GM12878 (cell line): ENCODE measurements around the gene PPM1A. TPM values are rescaled to one million over a fixed set of nuclear protein-coding genes. Genes with fewer than 3 reads are reported as not detected.
A peak's percentile ranks its signal among the peaks of the same experiment; 100 is the strongest.

Experiments used
- ATAC-seq: fragments of 200-7000 bp; cut with Tn5 transposase; 3 replicates; pipeline ENCODE4 v1.9.1; 2020; ENCODE audit warnings: mild to moderate bottlenecking, moderate library complexity
- BruUV-seq: library from RNA; stranded (reverse); fragments of 400-500 nt; replicated peaks from 2 replicates; lab custom pipeline; 2021; lab: Mats Ljungman, UMichigan
- CTCF ChIA-PET: fragments of 300-600 bp; sonication (Branson Sonifier 250); formaldehyde crosslinking; extraction: SDS; loops from one replicate; lab custom pipeline; 2021; ENCODE audit warnings: inconsistent platforms; lab: Yijun Ruan, JAX
- POLR2A ChIA-PET: fragments of 350-600 bp; formaldehyde crosslinking; extraction: SDS; loops from one replicate; lab custom pipeline; 2021; ENCODE audit warnings: inconsistent platforms; lab: Charles Lee
- RAD21 ChIA-PET: fragments of 300-600 bp; sonication (Branson Sonifier 250); formaldehyde crosslinking; loops from one replicate; lab custom pipeline; 2023; ENCODE audit warnings: antibody characterized with exemption; ENCODE audit not compliant: unreplicated experiment; lab: Charles Lee
- SMC1A ChIA-PET: fragments of 300-600 bp; sonication (Branson Sonifier 250); formaldehyde crosslinking; loops from one replicate; lab custom pipeline; 2023; ENCODE audit not compliant: unreplicated experiment, uncharacterized antibody; lab: Charles Lee
- DNase-seq: peaks from one replicate; pipeline ENCODE4 v3.0.0-alpha.2; 2011; ENCODE audit warnings: low read depth, low spot score
- FAIRE-seq: peaks from 3 replicates; lab custom pipeline; 2011; peaks lifted over from hg19 to GRCh38; lab: Jason Lieb, UNC
- H2AFZ ChIP-seq: 2 replicates; pipeline ENCODE4 v1.6.0; 2011; ENCODE audit warnings: low read depth, low read length, control low read depth; ENCODE audit not compliant: control insufficient read depth
- H3K27ac ChIP-seq: 2 replicates; pipeline ENCODE4 v1.5.1; 2011; ENCODE audit warnings: control low read depth; ENCODE audit not compliant: control insufficient read depth, insufficient read depth
- H3K27me3 ChIP-seq, 2 experiments: replicated peaks in 1 of 2; 2 replicates each; pipeline versions ENCODE4 v1.6.0 to v1.6.1; 2011; ENCODE audit warnings: low read length in 1 of 2; ENCODE audit not compliant: control insufficient read depth in 2 of 2, insufficient read depth in 2 of 2
- H3K36me3 ChIP-seq, 2 experiments: 2 replicates each; pipeline ENCODE4 v1.5.1; 2011; ENCODE audit warnings: low read length in 1 of 2; ENCODE audit not compliant: control insufficient read depth in 2 of 2, insufficient read depth in 2 of 2
- H3K4me1 ChIP-seq: 2 replicates; pipeline ENCODE4 v1.6.1; 2011; ENCODE audit warnings: mild to moderate bottlenecking, low read length, moderate library complexity, mixed read lengths; ENCODE audit not compliant: control insufficient read depth, insufficient read depth
- H3K4me2 ChIP-seq: 2 replicates; pipeline ENCODE4 v1.6.0; 2011; ENCODE audit warnings: control low read depth; ENCODE audit not compliant: control insufficient read depth, insufficient read depth
- H3K4me3 ChIP-seq: fragments of 200-600 bp; sonication (generic); 2 replicates; pipeline ENCODE4 v1.5.1; 2016
- H3K79me2 ChIP-seq: 2 replicates; pipeline ENCODE4 v1.6.0; 2011; ENCODE audit warnings: low read length; ENCODE audit not compliant: control insufficient read depth, insufficient read depth
- H3K9ac ChIP-seq: 2 replicates; pipeline ENCODE4 v1.8.0; 2011; ENCODE audit warnings: low read length, control low read depth, mixed read lengths; ENCODE audit not compliant: control insufficient read depth, insufficient read depth
- H3K9me3 ChIP-seq: replicated peaks from 3 replicates; pipeline ENCODE4 v1.5.1; 2011; ENCODE audit warnings: mild to moderate bottlenecking, low read length; ENCODE audit not compliant: control insufficient read depth, insufficient read depth
- H4K20me1 ChIP-seq: 2 replicates; pipeline ENCODE4 v1.6.0; 2011; ENCODE audit not compliant: control insufficient read depth, insufficient read depth
- CBX5 ChIP-seq: sonication (generic); IDR thresholded peaks from 2 replicates; pipeline ENCODE4 v1.6.1; 2016; ENCODE audit warnings: low read depth, moderate library complexity, mild to moderate bottlenecking, inconsistent platforms
- DPF2 ChIP-seq: fragments of 450-650 bp; IDR thresholded peaks from 2 replicates; pipeline ENCODE4 v1.6.1; 2017; ENCODE audit warnings: mild to moderate bottlenecking
- FOXK2 ChIP-seq: fragments of 450-650 bp; IDR thresholded peaks from 2 replicates; pipeline ENCODE4 v1.6.1; 2017; ENCODE audit warnings: mild to moderate bottlenecking, moderate library complexity
- KDM1A ChIP-seq: fragments of 200-600 bp; sonication (generic); IDR thresholded peaks from 2 replicates; pipeline ENCODE4 v1.6.1; 2016; ENCODE audit warnings: borderline replicate concordance
- LARP7 ChIP-seq: fragments of 450-650 bp; IDR thresholded peaks from 2 replicates; pipeline ENCODE4 v1.6.1; 2017; ENCODE audit warnings: mild to moderate bottlenecking
- MTA2 ChIP-seq: fragments of 450-650 bp; IDR thresholded peaks from 2 replicates; pipeline ENCODE4 v1.6.1; 2016; ENCODE audit warnings: low read depth, mild to moderate bottlenecking, moderate library complexity
- MTA3 ChIP-seq: IDR thresholded peaks from 2 replicates; pipeline ENCODE4 v1.6.1; 2012; ENCODE audit warnings: low read length, inconsistent platforms, borderline replicate concordance
- NKRF ChIP-seq: fragments of 450-650 bp; conservative IDR thresholded peaks from 2 replicates; pipeline ENCODE4 v1.6.1; 2017; ENCODE audit warnings: mild to moderate bottlenecking, moderate library complexity
- RELB ChIP-seq: fragments of 450-650 bp; IDR thresholded peaks from 2 replicates; pipeline ENCODE4 v1.6.1; 2017; ENCODE audit warnings: low read depth, mild to moderate bottlenecking, moderate library complexity
- RUNX3 ChIP-seq: IDR thresholded peaks from 2 replicates; pipeline ENCODE4 v1.6.1; 2012; ENCODE audit warnings: low read length, inconsistent platforms
- TAF1 ChIP-seq: IDR thresholded peaks from 2 replicates; pipeline ENCODE4 v1.6.1; 2011; ENCODE audit warnings: mild to moderate bottlenecking, low read depth, low read length, borderline replicate concordance
- TCF12 ChIP-seq: IDR thresholded peaks from 2 replicates; pipeline ENCODE4 v1.6.1; 2011; ENCODE audit warnings: low read depth, mild to moderate bottlenecking, low read length
- ZNF217 ChIP-seq: fragments of 450-650 bp; IDR thresholded peaks from 2 replicates; pipeline ENCODE4 v1.6.1; 2017; ENCODE audit warnings: antibody characterized with exemption, mild to moderate bottlenecking
- ZNF622 ChIP-seq: fragments of 450-650 bp; IDR thresholded peaks from 2 replicates; pipeline ENCODE4 v1.6.1; 2017; ENCODE audit warnings: mild to moderate bottlenecking, inconsistent platforms
- ZNF687 ChIP-seq: fragments of 450-650 bp; IDR thresholded peaks from 2 replicates; pipeline ENCODE4 v1.6.1; 2017; ENCODE audit warnings: mild to moderate bottlenecking, moderate library complexity
- whole genome bisulfite sequencing: methylation state at CpG from one replicate; pipeline ENCODE4 v1.1.6; 2016; ENCODE audit warnings: low lambda C conversion rate; ENCODE audit not compliant: insufficient replicate concordance, insufficient coverage; ENCODE audit errors: missing lambda C conversion rate; 5-methylcytosine and 5-hydroxymethylcytosine counted together
- in situ Hi-C: fragments of 300-500 bp; cut with MboI; formaldehyde crosslinking; loops from 9 replicates; pipeline ENCODE4 v1.14.3; 2018; ENCODE audit warnings: mixed read lengths
- intact Hi-C: fragments of 100-400 bp; cut with micrococcal nuclease; formaldehyde crosslinking; loops from one replicate; pipeline ENCODE4 v1.14.2; 2022; ENCODE audit not compliant: unreplicated experiment
- polyA plus RNA-seq, 11 experiments: library from polyadenylated mRNA; depleted of rRNA in 4 of 11; unstranded in 6 of 11; stranded (reverse) in 5 of 11; fragments of >200 nt; fragmentation: Nextera tagmentation in 4 of 11; fragmentation: Illumina TruSeq in 1 of 11; extraction: Ambion mirVana in 4 of 11; extraction: Trizol in 1 of 11; gene quantifications; 1 replicate in 1 of 11; 2 replicates in 10 of 11; pipeline versions ENCODE4 v1.2.1 to v1.2.3, GENCODE V29; 2011 to 2016; ENCODE audit warnings: inconsistent platforms in 2 of 11, missing spikeins in 2 of 11, low read depth in 1 of 11
- total RNA-seq, 4 experiments: library from RNA; depleted of rRNA in 3 of 4; stranded (reverse); fragments of >200 nt in 3 of 4; fragmentation: Illumina TruSeq in 1 of 4; extraction: Trizol in 1 of 4; gene quantifications; 2 replicates each; pipeline versions ENCODE4 v1.2.1 to v1.2.3, GENCODE V29; 2013 to 2021

Gene PPM1A
- total and polyA plus RNA-seq, 10 of the 15 experiments (the other 5 are each of a cell fraction or from before 2014, with no cell fraction given) = 16.8 to 124 (median 47.0) TPM

- Histone ChIP-seq H3K9ac (no peak overlapping the region), H3K9me3 (0 out of 3 replicates have a peak, but pooled peaks cover 2% of the 10 kb centered on the region), H3K27ac (peak overlapping the region; percentile 49), H3K36me3 (no peaks in the 10 kb centered on the region), H3K27me3 (no peaks in the 10 kb centered on the region), H3K4me2 (peak overlapping the region; percentile 11; the same call in 1 of the 2 replicates), H3K4me1 (peaks cover 28% of the 10 kb centered on the region), H3K4me3 (no peak overlapping the region), H2AFZ (no peak overlapping the region), H3K79me2 (no peaks in the 10 kb centered on the region), H4K20me1 (no peaks in the 10 kb centered on the region)
- FAIRE-seq (no peak), DNase-seq (peak; percentile 82), ATAC-seq (peak; percentile 72)
- intact Hi-C loops = loop anchor here (2.0 kb wide), 1 partner anchor 13 kb away; no protein-coding TSS in a partner anchor
- RAD21 ChIA-PET = interaction anchor here (1.1 to 1.5 kb wide), 7 partner anchors 11 to 111 kb away, joined by 3 to 15 read pairs (median 7); no protein-coding TSS in a partner anchor
- no TSS peak for BruUV-seq
- SMC1A ChIA-PET = interaction anchor here (2.0 to 17.6 kb wide), 6 partner anchors 16 to 111 kb away, joined by 6 to 303 read pairs (median 62); partner anchors contain the start of gene PPM1A
- in situ Hi-C loops = no loop called here
- POLR2A ChIA-PET = interaction anchor here (6.5 to 15.5 kb wide), 3 partner anchors 16 to 32 kb away, joined by 78 to 241 read pairs (median 92); partner anchors contain the start of gene PPM1A
- 8% methylated on average over 1 of the region's 1 CpG for WGBS
- CTCF ChIA-PET = interaction anchor here (1.7 to 2.8 kb wide), 2 partner anchors 24 to 107 kb away, joined by 5 to 9 read pairs; no protein-coding TSS in a partner anchor
- TF ChIP-seq CBX5 = no peak
- TF ChIP-seq TCF12 = 0 out of 2 replicates have a peak, but pooled peaks have one; percentile 5
- peak; percentile 25; the same call in 1 of the 2 replicates for TF ChIP-seq MTA2
- no peak for TF ChIP-seq TAF1
- TF ChIP-seq RELB = peak; percentile 90
- no peak for TF ChIP-seq FOXK2
- TF ChIP-seq NKRF = no peak
- peak; percentile 47; the same call in 1 of the 2 replicates for TF ChIP-seq DPF2
- no peak for TF ChIP-seq ZNF217
- no peak for TF ChIP-seq LARP7
- TF ChIP-seq KDM1A = no peak
- TF ChIP-seq MTA3 = no peak
- peak; percentile 65 for TF ChIP-seq RUNX3
- no peak for TF ChIP-seq ZNF622
- TF ChIP-seq ZNF687 = peak; percentile 49
Observed at GRCh38 chr14:60220084-60220483, 28.9 kb upstream of the PPM1A start.
